ENCODE results near the gene CD300E. TPM values are rescaled to one million over a fixed set of nuclear protein-coding genes. Genes with fewer than 3 reads are reported as not detected.

Gene CD300E
- total and polyA plus RNA-seq, 2 of the 4 experiments (the other 2 are of a cell fraction) = not detected

DNA sequence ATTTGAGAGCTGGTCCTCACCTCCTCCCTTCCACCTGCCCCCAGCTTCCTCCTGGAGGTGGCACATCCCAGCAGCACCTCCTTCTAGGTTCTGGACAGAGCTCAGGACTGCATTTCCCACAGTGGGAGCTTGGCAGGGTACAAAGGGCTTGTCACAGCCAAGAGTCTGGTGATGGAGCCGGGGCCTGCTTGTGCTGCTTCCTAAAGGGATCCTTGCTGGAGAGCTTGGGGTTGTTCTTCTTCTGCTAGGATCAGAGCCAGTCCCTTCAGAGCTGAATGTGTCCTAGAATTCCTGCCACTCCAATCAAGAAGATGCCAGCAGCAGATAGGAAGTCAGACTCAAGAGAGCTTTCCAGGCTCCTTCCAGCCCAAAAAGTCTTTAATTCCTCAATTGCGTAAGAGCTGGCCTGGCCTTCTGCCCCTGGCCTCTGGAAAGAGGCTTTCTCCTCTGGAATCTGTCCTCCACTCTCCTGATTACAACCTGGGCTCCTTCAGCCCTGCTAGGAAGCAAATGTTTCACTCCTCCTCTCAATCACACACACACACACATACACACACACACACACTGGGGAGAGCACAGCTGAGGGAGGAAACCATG is 4.4 kb downstream of the CD300E start:
- H3K23ac ChIP-seq (ENCODE audit: low read depth, low read length) = no peak overlapping the region
- ATAC-seq (ENCODE audit: low read depth) (no peak), DNase-seq (no peak)
- H2AK9ac ChIP-seq (replicated peaks; ENCODE audit: low read depth, low read length, poor library complexity) = no peak overlapping the region
- no peak overlapping the region for H3K56ac ChIP-seq (ENCODE audit: extremely low read depth, insufficient read depth, low read length)
- no peak overlapping the region for H2BK120ac ChIP-seq (ENCODE audit: low read depth, low read length)
- no peaks in the 10 kb centered on the region for H3K27me3 ChIP-seq (ENCODE audit: control insufficient read depth, insufficient read depth, low read length)
- H4K8ac ChIP-seq (ENCODE audit: low read depth in 2 of 2, low read length in 2 of 2) = no peak overlapping the region
- intact Hi-C loops (cut with micrococcal nuclease) = no loop called here
- H3K4me3 ChIP-seq (ENCODE audit: insufficient read depth, low read depth, low read length) = no peak overlapping the region
- peaks cover 16% of the 10 kb centered on the region for H3K9me3 ChIP-seq (ENCODE audit: control insufficient read depth, insufficient read depth, low read length)
- H4K5ac ChIP-seq (ENCODE audit: low read depth, low read length) = no peak overlapping the region
- H3K4ac ChIP-seq (ENCODE audit: low read depth, low read length) = no peak overlapping the region
- no peak overlapping the region for H2BK5ac ChIP-seq (ENCODE audit: low read depth, low read length, poor library complexity, severe bottlenecking)
- H3K14ac ChIP-seq (replicated peaks; ENCODE audit: low read depth, low read length) = no peak overlapping the region
- no peak overlapping the region for H3K18ac ChIP-seq (ENCODE audit: low read depth, low read length)
- H4K91ac ChIP-seq (ENCODE audit: insufficient read depth, low read depth, low read length) = no peak overlapping the region
- H2AK5ac ChIP-seq (ENCODE audit: low read depth, low read length) = no peak overlapping the region
- no peaks in the 10 kb centered on the region for H3K9me1 ChIP-seq (ENCODE audit: insufficient read depth, low read length)
- no peak overlapping the region for H2BK15ac ChIP-seq (ENCODE audit: low read depth, low read length)
- POLR2A ChIA-PET (ENCODE audit: unreplicated experiment) = no interaction called here
- H3K36me3 ChIP-seq (ENCODE audit: control insufficient read depth, insufficient read depth, low read length) = no peaks in the 10 kb centered on the region
- no peaks in the 10 kb centered on the region for H3K4me1 ChIP-seq (ENCODE audit: control insufficient read depth, insufficient read depth, low read length)
- CTCF ChIA-PET = no interaction called here
- H3K4me2 ChIP-seq (ENCODE audit: low read depth, low read length) = no peak overlapping the region
- no peaks in the 10 kb centered on the region for H3K79me1 ChIP-seq (ENCODE audit: low read depth in 1 of 2, low read length in 2 of 2)
- no peak overlapping the region for H3K27ac ChIP-seq (ENCODE audit: insufficient read depth, low read length)
- H4K20me1 ChIP-seq (ENCODE audit: insufficient read depth, low read length) = no peaks in the 10 kb centered on the region
- H2BK20ac ChIP-seq (ENCODE audit: low read depth, low read length) = no peak overlapping the region
- no peak overlapping the region for H3K9ac ChIP-seq (ENCODE audit: low read depth, low read length)
- 50% methylated on average over 1 of the region's 2 CpGs; no CpG with 5 or more reads in 1 of the 2 experiments for WGBS, 2 experiments (ENCODE audit: extremely low coverage in 2 of 2, insufficient read length in 1 of 2)
- BruUV-seq (replicated peaks) = no TSS peak
- dilution Hi-C loops (cut with HindIII; ENCODE audit: low sequenced_read_pairs, unreplicated experiment) = no loop called here
- peak overlapping the region; percentile 11 for H2AFZ ChIP-seq (replicated peaks; ENCODE audit: low read length, poor library complexity)
- no peak for TF ChIP-seq MAFK (IDR thresholded peaks at IDR 0.05; ENCODE audit: low read depth, low read length)
- TF ChIP-seq POLR2A (IDR thresholded peaks at IDR 0.05; ENCODE audit: low read depth, low read length) = no peak
- TF ChIP-seq RAD21 (IDR thresholded peaks at IDR 0.05; ENCODE audit: low read length) = no peak
- TF ChIP-seq BHLHE40 (IDR thresholded peaks at IDR 0.05; ENCODE audit: low read depth, low read length) = no peak
- no peak for TF ChIP-seq CEBPB (IDR thresholded peaks at IDR 0.05; ENCODE audit: low read depth, low read length)
- TF ChIP-seq, protein P1, sequence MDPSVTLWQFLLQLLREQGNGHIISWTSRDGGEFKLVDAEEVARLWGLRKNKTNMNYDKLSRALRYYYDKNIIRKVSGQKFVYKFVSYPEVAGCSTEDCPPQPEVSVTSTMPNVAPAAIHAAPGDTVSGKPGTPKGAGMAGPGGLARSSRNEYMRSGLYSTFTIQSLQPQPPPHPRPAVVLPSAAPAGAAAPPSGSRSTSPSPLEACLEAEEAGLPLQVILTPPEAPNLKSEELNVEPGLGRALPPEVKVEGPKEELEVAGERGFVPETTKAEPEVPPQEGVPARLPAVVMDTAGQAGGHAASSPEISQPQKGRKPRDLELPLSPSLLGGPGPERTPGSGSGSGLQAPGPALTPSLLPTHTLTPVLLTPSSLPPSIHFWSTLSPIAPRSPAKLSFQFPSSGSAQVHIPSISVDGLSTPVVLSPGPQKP (IDR thresholded peaks at IDR 0.05; ENCODE audit: borderline replicate concordance, low read depth, low read length) = no peak
- TF ChIP-seq SMC3 (IDR thresholded peaks at IDR 0.05; ENCODE audit: low read depth, low read length) = no peak
- TF ChIP-seq RCOR1 (IDR thresholded peaks at IDR 0.05; ENCODE audit: insufficient replicate concordance, low read length) = no peak
- TF ChIP-seq, protein P2, sequence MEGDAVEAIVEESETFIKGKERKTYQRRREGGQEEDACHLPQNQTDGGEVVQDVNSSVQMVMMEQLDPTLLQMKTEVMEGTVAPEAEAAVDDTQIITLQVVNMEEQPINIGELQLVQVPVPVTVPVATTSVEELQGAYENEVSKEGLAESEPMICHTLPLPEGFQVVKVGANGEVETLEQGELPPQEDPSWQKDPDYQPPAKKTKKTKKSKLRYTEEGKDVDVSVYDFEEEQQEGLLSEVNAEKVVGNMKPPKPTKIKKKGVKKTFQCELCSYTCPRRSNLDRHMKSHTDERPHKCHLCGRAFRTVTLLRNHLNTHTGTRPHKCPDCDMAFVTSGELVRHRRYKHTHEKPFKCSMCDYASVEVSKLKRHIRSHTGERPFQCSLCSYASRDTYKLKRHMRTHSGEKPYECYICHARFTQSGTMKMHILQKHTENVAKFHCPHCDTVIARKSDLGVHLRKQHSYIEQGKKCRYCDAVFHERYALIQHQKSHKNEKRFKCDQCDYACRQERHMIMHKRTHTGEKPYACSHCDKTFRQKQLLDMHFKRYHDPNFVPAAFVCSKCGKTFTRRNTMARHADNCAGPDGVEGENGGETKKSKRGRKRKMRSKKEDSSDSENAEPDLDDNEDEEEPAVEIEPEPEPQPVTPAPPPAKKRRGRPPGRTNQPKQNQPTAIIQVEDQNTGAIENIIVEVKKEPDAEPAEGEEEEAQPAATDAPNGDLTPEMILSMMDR (conservative IDR thresholded peaks at IDR 0.05; ENCODE audit: low read depth, low read length) = no peak
- TF ChIP-seq, protein P3, sequence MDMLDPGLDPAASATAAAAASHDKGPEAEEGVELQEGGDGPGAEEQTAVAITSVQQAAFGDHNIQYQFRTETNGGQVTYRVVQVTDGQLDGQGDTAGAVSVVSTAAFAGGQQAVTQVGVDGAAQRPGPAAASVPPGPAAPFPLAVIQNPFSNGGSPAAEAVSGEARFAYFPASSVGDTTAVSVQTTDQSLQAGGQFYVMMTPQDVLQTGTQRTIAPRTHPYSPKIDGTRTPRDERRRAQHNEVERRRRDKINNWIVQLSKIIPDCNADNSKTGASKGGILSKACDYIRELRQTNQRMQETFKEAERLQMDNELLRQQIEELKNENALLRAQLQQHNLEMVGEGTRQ (IDR thresholded peaks at IDR 0.05; ENCODE audit: low read depth, low read length) = no peak
- no peak for TF ChIP-seq NFE2L2 (IDR thresholded peaks at IDR 0.05; ENCODE audit: low read depth, low read length)
- TF ChIP-seq FOS (IDR thresholded peaks at IDR 0.05; ENCODE audit: low read depth, low read length) = no peak
- TF ChIP-seq RFX5 (IDR thresholded peaks at IDR 0.05; ENCODE audit: low read depth, low read length) = no peak
- in situ Hi-C loops (cut with MboI; ENCODE audit: low sequenced_read_pairs) = no loop called here
